HG02623 (cell line): ENCODE data around the gene PHF8.

Source experiments
- ATAC-seq: cut with Tn5 transposase; IDR thresholded peaks from one replicate; pipeline ENCODE4 v1.9.1; 2021; ENCODE audit warnings: moderate library complexity; ENCODE audit not compliant: unreplicated experiment

Gene PHF8

GRCh38 chrX:54024350-54024749 is 19.9 kb downstream of the PHF8 start:
- ATAC-seq = no peak

DNA sequence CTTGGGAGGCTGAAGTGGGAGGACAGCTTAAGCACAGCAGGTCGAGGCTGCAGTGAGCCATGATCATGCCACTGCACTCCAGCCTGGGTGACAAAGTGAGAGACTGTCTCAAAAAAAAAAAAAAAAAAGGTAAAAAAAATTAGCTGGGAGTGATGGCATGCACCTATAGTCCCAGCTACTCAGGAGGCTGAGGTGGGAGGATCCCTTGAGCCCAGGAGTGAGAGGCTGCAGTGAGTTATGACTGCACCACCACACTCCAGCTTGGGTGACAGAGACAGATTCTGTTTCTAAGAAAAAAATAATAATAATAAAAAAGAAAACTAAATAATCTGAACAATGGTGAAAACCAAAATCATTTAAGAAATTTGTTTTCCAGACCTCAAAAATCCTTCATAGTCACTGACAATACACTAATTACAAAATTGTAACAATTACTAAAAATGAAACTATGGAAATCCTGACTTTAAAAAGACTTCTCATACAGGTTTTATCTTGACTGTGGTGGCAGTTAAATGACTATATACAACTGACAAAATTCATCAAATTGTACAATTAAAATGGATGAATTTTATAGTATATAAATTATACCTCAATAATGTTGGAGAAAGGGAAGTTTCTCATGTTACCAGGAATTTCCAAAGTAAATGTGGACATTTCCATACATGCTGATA is 31.3 kb downstream of the PHF8 start:
- ATAC-seq = no peak

- ATAC-seq = no peak
Observed at GRCh38 chrX:54007682-54008081, 36.6 kb downstream of the PHF8 start.

DNA sequence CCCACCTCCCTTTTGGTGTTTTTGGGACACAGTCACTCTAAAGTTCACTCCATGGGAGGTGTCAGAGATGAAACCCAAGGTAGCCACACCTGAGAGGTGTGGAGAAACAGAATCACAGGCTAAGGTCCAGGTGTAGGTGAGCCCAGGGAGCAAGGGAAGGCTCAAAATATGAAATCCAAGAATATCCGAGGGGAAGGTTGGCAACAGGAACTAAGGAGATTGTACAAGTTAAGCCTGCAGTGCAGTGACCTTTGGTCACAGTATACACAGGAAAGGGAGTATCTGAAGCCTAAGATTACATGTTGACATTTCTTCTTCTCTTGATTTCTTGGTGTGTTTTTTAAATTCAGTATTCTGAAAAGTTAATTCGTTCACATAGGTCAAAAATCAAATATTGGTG is 46.5 kb downstream of the PHF8 start:
- ATAC-seq = no peak

- no peak for ATAC-seq
Observed at GRCh38 chrX:53992589-53992988, 51.7 kb downstream of the PHF8 start.

DNA sequence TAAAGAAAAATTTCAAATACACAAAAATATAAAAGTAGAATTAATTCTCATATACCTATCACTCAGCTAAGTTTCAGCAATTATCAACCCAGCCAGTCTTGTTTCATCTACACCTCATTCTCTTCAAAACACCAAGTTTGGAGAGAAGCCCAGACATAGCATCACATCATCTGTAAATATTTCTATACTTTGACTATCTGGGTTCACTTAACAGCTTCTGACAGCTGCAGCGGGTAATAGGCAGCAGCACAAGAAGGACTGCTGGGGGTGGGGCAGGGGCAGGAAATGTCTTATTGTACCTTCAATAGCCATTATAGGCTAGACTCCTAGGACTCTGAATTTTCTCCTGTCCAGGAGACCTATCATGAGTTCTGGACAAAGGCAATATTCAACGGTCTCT is 54.1 kb downstream of the PHF8 start:
- ATAC-seq = no peak

GRCh38 chrX:53984895-53985294 is 59.4 kb downstream of the PHF8 start:
- no peak for ATAC-seq

DNA sequence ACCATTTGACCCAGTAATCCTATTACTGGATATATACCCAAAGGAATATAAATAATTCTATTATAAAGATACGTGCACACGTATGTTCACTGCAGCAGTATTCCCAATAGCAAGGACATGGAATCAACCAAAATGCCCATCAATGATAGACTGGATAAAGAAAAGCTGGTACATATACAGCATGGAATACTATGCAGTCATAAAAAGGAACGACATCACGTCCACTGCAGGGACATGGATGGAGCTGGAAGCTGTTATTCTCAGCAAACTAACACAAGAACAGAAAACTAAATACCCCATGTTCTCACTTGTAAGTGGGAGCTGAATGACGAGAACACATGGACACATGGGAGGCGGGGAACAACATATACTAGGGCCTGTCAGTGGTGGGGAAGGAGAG is 69.7 kb downstream of the PHF8 start:
- ATAC-seq = no peak

GRCh38 chrX:53969540-53969939 is 74.7 kb downstream of the PHF8 start:
- no peak for ATAC-seq

GRCh38 chrX:53950130-53950733 is 94.0 kb downstream of the PHF8 start:
- ATAC-seq = no peak

DNA sequence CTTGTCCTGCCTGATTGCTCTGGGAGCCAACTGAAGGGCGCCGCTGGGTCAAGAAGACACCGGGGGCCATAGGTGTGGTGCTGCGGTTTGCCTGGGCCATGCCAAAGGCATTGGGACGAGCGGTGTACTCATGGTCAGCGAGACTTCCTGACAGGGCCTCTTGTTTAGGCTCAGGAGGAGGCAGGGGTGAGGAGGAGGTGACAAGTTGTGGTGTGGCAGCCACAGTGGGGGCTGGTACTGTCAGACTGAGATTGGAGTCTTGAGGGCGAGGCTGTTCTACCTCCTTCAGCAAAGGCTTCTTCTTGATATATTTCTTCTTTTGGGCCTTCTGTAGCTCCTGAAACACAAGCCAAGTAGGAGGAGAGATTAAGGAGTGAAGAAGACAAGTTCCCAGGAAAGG is 104.1 kb downstream of the PHF8 start:
- ATAC-seq = no peak

DNA sequence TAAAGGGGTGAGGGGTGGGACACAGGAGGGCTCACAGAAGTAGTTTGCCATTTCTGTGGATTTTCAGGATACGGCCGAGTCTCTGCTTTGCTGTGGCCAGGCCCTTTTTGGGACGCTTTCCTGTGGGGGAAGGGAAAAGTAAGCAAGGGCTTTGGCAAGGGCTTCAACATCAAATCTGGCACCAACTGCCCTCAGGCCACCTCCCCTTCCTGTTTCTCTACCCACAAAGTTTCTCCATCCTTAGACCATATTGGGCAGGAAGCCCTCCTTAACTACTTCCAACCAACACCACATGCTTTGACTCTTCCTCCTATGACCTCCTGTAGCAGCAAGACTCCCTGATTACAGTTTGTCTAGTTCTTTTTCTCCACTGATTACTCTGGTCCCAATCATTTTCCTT is 105.1 kb downstream of the PHF8 start:
- ATAC-seq = no peak

DNA sequence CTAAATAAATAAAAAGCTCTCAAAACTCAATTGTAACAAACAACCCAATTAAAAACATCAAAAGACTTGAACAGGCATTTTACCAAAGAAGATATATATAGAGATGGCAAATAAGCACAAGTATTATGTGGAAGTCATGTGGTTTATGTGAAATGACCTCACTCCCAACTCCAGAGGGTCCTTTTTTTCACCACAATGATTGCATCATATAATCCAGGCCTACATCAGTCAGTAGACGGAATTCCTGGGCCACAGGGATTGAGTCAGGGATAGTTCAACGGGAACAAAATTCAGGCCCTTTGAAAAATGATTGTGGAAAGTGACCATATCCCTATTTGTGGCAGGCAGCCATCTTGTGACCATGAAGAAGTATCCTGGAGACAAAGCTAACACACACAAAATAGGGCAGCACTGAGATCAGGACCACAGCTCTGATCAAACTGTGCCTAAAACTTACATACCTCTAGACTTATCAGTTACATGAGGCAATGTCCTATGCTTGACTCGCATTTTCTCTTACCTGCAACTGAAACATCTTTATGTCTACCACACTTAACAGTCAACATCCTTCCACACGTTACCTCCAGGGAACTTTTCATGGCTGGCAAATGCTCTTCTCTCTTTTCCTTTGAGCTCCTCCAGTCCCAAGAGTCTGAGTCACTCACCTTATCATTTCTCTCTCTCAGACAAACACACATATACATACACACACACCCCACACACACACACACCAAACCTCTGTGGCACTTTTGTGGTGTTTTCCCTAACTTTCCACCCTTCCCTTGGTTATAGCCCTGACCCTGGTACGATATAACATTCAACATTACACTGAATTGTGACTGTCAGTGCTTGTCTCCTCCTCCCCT is 113.5 kb downstream of the PHF8 start:
- ATAC-seq = no peak

DNA sequence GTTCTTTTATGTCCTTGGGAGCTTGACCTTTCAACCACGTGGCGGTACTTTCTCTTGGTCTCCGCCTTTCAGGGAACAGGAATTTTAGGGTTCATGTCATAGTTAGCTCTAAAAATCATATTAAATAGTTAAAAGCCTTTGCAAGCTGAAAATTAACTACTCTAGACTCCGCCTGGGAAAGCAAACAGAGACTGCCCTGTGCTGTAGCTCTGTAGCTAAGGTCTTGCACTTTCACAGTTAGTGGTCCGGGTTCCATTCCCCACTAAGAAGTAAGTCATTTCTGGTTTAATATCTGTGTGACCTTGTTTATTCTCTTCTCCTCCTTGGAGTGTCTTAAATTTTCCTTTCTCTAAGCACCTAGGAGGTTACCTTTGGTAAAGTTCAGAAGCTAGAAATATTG is 118.2 kb downstream of the PHF8 start:
- no peak for ATAC-seq

GRCh38 chrX:53918702-53919101 is 125.6 kb downstream of the PHF8 start:
- ATAC-seq = no peak

DNA sequence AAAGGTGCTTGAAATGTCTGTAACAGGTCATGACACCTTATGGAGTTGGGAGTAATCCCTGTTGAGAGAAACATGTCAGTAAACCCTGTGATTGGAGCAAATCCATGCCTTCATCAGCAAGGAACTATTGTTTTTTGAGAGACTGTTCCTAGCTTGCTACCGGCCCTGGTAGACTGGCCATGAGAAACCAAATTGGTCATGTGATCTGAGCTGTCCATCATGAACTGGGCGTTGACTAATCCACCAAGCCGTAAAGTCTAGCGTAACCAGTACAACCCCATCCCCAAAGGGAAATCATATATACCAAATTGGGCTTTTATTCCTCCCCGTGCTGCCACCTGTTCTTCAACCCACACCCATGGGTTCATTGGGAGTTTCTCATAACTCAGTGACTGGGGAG is 143.7 kb downstream of the PHF8 start:
- no peak for ATAC-seq

GRCh38 chrX:53895270-53895669 is 149.0 kb downstream of the PHF8 start:
- ATAC-seq = no peak
